ENCODE data around the gene RPS16.

RPS16 gene

DNA sequence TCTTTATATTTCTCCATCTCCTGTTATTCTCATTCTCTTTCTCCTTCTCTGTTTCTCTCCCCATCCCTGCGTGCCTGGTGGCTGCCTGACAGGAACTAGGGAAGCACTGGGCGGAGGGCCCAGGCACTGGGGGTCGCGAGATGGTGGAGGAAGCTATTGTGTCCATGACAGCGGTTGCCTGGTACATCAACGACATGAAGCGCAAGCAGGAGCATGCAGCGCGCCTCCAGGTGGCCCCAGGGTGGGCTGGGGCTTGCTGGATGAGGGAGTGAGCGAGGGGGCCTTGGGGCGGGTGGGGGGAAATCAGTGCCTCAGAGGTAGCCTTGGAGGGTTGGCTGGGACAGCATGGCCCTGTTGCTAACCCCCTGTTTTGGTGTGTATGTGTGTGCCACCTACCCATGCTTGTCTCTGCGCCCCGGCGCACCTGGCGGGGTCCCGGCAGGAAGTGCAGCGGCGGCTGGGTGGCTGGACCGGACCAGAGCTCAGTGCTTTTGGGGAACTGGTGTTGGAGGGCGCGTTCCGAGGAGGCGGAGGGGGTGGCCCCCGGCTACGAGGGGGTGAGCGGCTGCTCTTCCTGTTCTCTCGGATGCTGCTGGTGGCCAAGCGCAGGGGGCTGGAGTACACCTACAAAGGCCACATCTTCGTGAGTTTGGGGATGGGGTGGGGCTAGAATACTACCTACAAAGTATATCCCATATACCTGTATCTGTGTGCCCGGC, 18.1 kb downstream of the RPS16 start:
- DNase-seq = no peak

DNA sequence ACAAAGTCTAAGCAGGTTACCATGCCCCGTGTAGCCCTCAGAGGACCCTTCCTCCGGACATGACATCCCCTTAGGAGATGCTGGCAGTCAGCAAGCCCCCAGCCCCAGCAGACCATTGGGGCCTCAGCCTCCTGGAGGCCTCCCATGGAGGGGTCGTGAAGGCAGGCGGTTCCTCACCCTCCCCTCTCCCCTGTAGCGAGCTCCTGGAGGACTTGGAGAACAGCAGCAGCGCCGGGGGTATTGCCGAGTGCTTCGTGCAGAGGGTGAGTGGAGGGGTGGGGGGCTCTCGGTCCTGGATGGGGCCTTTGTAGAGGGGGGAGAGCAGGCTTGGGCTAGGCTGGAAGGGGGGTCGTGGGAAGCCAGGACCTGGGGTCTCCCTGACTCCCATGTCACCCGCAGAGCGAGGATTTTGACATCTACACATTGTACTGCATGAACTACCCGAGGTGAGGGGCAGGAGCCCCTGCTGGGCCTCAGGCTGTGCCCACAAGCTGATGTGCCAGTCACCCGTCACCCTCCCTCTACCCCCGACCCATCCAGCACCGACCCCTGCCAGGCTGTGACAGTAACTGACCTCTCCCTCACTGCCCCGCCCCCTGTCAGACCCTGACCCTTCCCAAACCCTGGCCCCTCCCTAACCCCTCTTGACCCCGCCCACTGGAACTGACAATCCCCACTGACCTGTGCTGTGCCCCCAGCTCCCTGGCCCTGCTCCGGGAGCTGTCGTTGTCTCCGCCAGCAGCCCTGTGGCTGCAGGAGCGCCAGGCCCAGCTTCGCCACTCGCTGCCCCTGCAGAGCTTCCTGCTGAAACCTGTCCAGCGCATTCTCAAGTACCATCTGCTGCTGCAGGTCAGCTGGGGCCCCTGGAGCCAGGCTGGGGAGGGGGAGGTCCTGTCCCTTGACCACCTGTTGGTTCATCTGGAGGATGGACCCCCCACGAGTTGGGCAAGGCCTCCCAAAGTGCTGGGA, 19.3 kb downstream of the RPS16 start:
- no peak for DNase-seq

DNA sequence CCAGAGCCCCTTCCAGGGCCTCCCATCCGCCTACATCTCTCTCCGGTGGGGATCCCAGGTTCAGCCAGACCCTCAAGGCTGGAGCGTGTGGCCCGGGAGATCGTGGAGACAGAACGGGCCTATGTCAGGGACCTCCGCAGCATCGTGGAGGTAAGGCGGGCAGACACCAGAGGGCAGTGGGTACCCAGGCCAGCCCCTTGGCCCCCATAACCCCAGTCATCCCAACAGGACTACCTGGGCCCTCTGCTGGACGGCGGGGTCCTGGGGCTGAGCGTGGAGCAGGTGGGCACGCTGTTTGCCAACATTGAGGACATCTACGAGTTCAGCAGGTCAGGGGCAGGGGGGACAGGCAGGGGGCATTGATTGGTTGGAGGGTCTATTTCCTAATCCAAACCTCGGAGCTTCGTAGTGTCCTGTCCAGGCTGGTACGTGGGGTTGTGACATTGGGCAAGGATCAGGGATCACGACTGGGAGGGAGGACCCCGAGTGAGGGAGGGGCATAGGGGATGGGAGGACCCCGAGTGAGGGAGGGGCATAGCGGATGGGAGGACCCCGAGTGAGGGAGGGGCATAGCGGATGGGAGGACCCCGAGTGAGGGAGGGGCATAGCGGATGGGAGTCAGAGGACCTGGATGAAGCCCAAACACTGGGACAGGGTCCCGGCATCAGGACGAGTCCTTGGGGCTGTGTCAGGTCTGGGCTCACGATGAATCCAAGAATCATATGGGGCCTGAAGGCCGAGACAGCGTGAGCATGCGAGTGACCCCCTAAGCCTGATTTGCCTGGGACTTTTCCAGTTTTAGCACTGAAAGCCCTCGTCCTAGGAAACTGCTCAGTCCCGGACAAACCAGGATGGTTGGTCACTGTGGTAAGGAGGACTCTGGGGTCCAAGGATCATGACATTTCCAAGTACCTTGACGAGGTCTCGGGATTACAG, 20.4 kb downstream of the RPS16 start:
- no peak for DNase-seq

DNA sequence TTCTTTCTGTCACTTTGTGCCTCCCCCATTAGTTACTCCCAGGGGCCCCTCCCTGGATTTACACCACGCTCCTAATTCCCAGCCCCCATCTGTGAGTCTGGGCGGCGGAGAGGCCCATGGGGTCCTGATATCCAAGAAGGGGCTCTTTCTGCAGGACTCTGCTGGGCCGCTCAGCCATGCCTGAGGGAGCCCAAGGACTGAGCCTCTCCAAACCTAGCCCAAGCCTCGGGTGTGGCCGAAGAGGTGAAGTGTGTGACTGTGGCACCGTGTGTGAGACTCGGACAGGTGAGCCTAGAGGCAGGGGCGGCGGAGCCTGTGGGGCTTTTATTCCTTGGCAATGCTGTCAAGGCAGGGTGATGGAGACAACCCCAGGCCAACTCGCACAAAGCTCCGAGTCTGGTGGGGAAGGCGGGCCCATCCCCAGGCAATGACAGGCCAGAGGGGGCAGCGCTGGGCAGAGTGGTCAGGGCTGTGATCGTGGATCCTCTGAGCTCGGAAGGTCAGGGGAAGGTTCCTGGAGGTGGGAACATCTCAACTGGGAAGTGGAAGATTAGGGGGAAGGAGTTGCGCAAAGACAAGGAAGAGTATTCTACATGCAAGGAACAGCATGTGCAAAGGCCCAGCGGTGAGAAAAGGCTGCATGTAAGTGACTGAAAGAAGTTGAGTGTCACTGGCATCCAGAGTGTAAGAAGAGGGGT, 21.7 kb downstream of the RPS16 start:
- DNase-seq = no peak

DNA sequence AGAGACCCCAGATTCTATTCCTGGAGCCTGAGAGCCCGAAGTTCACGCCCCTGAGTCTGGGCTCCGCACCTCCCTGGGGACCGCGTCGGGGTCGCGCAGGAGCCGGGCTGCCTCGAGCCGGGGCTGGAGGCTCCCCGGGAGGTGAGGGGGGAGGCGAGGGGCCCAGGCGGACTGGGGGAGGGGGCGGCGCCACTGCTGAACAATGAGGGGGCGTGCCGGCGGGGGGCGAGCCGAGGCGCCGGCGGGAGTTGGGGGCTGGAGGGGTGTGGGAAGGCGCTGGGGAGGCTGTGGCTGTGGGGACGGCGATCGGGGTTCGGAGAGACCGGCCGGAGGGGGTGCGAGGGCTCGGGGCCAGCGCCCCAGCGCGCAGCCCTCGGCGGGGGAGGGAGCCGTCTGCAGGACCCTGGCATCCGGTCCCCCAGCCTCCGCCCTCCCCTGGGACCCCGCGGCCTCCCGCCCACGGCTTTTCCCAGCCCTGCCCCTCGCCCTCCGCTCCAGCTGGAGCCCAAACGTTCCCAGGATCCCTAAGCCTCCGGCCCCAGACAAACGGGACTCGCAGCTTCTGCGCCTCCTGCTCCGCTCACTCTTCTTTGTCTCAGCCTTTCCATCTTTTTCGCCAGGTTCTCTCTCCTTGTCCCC, 22.4 kb downstream of the RPS16 start:
- DNase-seq = peak; percentile 46

DNA sequence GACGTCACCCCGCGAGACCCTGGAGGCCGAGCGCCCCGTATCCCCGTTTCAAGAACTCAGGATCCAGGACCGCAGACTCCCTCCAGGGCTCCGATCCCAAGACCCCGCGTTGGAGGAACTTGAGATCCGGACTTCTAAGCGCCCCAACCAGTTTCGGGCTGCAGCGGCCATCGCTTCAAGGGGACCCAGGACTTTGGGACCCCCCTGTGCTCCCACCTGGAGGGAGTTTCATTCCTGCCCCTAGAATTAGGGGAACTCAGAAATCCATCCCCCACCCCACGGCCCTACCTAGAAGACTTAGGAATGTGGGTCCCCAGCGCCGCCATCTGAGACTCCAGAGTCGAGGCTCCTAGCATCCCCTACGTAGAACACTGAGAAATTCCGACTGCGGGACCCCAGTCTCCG, 22.9 kb downstream of the RPS16 start:
- no peak for DNase-seq

DNA sequence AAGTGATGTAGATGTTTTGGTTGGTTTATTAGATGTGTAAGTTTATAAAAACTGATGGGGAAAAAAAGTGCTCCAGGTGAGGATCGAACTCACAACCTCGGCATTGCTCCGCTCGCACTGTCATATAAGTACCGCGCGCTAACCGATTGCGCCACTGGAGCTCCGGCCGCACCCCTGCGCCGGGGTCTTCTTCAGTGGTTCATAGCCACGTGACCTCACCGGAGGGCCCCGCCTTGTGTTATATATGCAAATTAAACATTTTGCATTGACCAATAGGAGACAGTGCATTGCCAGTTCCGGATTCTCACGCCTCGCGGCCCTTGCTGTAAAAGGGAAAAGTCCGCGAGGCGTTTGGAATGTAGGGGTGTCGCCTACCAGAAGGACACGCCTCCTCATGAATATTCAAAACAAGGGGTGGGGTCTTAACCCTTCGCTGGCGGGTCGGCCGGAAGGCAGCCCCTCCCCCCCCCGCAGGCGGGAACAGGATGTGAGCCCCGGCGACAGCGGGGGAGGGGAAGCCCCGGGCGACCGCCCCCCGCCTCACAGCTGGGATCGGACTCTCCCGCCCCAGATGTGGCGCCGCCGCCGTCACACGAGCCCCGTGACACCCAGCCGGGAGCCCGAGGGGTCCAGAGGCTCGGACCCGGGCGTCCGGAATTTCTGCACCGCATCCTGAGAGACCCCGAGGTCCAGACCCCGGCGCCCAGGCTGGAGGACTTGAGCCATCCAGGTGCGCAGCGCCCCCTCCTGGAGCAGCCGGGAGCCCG, 23.5 kb downstream of the RPS16 start, which contains the start of gene PLEKHG2:
PLEKHG2 (plus strand) TSS at position 570 of the 767 bp plus-strand sequence. CDS start 1,418 bp downstream, outside the sequence.
- peak; percentile 99 for DNase-seq

DNA sequence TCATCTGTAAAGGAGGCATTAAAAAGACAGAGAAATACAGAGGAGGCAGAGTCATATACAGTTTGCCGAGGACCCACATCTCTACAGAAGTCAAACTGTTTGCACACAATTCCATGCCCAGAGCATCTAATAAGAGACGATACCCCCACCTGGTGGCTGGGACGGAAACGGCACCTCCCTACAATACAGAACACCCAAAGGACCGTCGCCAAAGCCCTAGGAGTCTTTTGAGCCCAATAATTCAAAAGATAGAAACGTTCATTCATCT, 24.0 kb downstream of the RPS16 start:
- DNase-seq = peak; percentile 92

DNA sequence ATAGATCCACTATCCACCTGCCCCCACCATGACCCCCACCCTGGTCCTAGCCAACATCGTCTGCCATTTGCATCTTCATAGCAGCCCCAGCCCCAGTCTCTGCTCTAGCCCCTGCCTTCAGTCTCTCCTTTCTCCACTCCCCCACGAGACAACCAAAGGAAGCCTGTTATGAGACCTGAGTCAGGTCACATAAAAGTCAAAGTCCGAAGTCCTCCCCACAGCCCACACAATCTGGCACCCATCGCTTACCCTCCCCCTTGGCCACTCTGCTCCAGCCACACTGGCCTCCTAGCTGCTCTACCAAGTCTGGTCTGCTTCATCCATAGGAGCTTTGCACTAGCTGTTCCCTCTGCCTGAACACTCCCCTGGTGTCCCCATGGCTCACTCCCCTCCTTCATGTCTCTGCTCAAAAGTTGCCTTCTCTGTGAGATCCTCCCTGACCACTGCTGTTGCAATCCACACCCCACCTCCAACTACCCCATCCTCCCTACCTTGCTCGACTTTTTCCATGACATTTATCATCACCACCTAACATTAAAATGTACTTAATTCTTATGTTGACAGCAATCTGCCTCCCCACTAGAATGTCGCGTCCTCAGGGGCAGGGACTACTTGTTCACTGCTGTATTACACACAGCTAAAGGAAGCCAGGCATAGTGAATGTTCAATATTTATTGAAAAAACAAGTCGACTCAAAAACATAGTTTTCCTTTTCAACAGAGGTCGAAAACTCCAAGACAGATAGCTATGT, 24.5 kb downstream of the RPS16 start:
- DNase-seq = peak; percentile 77

DNA sequence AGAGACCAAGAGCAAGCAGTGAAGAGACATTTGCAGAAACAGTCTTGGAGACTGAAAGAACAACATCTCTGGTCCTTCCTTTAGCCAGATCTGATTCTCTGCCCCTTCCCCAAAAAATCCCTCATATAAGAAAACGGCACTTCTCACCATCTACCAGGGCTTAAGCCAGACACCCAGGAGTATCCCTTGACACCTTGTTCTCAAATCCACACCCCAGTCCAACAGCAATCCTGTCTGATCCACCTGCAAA, 25.0 kb downstream of the RPS16 start:
- no peak for DNase-seq

DNA sequence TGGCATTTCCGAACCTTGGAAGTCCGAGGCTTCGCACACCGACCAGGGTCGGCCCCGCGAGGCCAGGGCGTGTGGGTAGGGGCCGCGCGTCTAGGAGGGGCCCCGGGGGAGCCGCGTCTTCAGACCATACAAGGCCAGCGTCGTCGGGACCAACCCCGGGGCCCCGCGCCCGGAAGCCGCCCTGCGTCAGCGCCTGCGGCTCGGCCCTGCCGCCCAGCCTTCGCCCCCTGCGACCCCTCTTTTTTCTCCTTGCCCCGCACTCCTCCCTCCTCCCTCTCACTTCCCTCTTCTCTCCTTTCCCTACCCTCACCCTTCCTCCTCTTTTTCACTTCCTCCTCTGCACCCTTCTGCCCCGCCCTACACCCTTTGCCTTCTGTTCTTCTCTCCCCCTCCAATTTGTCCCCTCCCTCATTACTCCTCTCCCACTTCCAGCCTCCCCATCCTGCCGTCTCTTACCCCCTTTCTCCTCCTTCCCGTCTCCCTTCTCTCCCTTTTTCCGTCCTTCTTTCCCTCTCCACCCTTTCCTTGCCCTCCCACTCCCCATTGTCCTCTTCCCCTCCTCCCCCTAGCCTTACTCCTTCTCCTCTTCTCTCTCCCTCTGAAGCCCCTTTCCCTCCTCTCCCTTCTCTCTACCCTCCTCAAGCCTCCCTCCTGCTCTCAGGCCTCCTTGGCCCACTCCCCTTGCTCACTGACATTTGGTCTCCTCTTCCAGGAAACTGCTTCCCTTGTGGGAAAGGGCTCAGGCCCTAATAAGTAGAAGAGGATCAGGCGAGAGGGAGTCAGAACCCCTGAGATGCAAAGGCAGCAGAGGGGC, 25.5 kb downstream of the RPS16 start:
- peak; percentile 93 for DNase-seq

DNA sequence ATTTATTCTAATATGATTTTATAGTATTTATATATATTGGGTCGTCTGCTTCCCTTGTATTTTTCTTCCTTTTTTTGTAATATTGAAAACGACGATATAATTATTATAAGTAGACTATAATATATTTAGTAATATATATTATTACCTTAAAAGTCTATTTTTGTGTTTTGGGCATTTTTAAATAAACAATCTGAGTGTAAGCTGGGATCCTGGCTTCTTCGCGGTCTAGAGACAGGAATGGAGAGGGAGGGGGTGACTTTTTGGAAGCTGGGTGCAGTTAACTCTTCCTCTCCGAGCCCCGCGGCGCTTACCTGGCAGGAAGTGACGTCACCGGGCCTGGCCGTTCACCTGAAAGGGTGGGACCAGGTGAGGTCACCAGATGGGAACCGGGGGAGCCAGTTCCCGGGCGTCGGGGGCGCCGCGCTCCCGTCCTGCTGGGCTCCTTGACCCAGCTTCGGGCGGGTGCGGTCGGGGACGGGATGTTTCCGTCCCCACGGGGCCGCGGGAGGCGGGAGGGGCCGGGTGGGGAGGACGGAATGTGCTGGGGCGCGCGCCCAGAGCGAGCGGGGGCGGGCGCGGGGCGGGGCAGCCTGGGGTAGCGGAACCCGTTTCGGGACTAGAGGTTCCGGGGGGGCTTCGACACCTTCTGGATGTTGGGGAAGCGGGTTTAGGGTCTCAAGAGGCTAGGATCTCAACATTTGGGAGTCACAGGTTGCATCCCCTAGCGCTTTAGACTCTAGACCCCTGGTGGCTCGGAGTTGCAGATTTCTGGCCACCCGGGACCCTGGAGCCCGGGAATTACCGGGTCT, 26.3 kb downstream of the RPS16 start:
- DNase-seq = peak; percentile 97

DNA sequence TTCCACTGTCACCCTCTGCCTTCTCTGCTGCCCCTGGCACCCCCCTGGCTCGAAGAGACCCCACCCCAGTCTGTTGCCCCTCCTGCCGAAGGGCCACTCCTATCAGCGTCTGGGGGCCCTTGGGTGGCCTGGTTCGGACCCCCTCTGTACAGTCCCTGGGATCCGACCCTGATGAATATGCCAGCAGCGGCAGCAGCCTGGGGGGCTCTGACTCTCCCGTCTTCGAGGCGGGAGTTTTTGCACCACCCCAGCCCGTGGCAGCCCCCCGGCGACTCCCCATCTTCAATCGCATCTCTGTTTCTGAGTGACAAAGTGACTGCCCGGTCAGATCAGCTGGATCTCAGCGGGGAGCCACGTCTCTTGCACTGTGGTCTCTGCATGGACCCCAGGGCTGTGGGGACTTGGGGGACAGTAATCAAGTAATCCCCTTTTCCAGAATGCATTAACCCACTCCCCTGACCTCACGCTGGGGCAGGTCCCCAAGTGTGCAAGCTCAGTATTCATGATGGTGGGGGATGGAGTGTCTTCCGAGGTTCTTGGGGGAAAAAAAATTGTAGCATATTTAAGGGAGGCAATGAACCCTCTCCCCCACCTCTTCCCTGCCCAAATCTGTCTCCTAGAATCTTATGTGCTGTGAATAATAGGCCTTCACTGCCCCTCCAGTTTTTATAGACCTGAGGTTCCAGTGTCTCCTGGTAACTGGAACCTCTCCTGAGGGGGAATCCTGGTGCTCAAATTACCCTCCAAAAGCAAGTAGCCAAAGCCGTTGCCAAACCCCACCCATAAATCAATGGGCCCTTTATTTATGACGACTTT, 27.1 kb downstream of the RPS16 start:
- peak; percentile 67 for DNase-seq

DNA sequence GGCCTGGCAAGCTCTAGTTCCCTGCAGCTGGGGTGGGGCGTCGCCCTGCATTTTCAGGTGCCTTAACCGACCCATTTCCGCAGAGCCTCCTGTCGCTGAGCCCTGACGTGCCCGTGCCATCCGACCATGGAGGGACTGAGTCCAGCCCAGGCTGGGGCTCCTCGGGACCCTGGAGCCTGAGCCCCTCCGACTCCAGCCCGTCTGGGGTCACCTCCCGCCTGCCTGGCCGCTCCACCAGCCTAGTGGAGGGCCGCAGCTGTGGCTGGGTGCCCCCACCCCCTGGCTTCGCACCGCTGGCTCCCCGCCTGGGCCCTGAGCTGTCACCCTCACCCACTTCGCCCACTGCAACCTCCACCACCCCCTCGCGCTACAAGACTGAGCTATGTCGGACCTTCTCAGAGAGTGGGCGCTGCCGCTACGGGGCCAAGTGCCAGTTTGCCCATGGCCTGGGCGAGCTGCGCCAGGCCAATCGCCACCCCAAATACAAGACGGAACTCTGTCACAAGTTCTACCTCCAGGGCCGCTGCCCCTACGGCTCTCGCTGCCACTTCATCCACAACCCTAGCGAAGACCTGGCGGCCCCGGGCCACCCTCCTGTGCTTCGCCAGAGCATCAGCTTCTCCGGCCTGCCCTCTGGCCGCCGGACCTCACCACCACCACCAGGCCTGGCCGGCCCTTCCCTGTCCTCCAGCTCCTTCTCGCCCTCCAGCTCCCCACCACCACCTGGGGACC, 27.9 kb downstream of the RPS16 start:
- peak; percentile 79 for DNase-seq

DNA sequence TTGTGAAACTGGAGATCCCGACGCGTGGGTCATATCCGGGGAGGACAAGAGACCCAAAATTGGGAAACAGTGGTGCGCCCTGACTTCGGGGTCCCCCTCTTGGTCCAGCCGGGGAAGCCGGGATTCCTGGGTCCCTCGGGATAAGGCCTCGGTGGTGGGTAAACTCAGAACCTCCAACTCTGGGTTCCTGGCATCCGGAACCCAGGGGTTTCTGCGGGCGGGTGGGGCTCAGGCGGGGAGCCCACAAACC, 28.4 kb downstream of the RPS16 start:
- DNase-seq = no peak

DNA sequence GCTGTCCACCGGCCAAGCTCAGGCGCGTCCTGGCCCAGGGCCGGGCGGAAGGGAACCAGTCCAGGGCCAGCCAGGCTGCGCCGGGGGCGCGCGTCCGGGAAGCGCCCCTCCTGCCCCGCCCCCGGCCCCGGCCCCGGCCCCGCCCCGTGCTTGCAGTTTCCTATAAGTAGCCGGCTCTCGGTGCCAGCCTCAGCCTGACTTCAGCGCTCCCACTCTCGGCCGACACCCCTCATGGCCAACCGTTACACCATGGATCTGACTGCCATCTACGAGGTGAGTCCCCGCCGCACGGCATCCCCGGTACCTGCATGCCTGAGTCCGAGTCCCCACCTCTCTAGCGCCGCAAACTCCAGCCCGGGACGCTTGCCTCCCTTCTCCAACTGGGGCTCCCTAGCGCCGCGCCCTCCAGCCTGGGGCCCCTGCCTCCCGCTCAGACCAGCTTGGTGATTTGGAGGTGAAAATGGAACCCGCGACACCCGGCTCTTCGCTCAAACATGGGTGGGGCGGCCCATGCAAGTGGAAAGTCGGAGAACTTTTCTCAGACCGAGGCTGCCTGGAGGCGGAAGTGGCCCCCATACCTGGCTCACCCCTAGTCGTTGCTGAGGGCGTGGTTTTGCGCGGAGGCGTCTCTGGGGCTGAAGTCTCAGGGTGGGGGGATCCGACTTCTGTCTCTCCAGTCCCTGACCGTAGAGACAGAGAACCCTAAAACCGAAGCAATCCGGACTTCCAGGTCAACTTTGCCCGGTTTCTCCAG, 28.9 kb downstream of the RPS16 start, which contains the start of gene ZFP36:
ZFP36 (plus strand) TSS at position 192 of the 754 bp plus-strand sequence; CDS start at position 250, 58 bp downstream.
- DNase-seq = peak; percentile 93

All from CD4-positive, alpha-beta T cell treated with Interleukin-15 for 1 hour (primary cell).